Upper lobe of left lung (tissue), 4 donors: ENCODE measurements around the gene CSNK2A3.

ENCODE experiments used
- POLR2A ChIP-seq, 4 donors: fragments of 450-650 bp; IDR thresholded peaks; one replicate each; pipeline ENCODE4 v1.5.1; 2016 to 2017; ENCODE audit warnings: antibody characterized with exemption in 4 of 4, mild to moderate bottlenecking in 2 of 4
- TF ChIP-seq, protein P1 (sequence below), 6 experiments: fragments of 450-650 bp in 4 of 6; fragments of 200-600 bp in 2 of 6; sonication (generic) in 2 of 6; IDR thresholded peaks; one replicate each; pipeline ENCODE4 v1.5.1; 2016 to 2019; ENCODE audit warnings: antibody characterized with exemption in 6 of 6

- TF ChIP-seq, protein P1, sequence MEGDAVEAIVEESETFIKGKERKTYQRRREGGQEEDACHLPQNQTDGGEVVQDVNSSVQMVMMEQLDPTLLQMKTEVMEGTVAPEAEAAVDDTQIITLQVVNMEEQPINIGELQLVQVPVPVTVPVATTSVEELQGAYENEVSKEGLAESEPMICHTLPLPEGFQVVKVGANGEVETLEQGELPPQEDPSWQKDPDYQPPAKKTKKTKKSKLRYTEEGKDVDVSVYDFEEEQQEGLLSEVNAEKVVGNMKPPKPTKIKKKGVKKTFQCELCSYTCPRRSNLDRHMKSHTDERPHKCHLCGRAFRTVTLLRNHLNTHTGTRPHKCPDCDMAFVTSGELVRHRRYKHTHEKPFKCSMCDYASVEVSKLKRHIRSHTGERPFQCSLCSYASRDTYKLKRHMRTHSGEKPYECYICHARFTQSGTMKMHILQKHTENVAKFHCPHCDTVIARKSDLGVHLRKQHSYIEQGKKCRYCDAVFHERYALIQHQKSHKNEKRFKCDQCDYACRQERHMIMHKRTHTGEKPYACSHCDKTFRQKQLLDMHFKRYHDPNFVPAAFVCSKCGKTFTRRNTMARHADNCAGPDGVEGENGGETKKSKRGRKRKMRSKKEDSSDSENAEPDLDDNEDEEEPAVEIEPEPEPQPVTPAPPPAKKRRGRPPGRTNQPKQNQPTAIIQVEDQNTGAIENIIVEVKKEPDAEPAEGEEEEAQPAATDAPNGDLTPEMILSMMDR (IDR thresholded peaks at IDR 0.05), result no peak
- TF ChIP-seq POLR2A (IDR thresholded peaks at IDR 0.05), result no peak
Measured at GRCh38 chr11:11380340-11380739, 27.3 kb upstream of the CSNK2A3 start.
